Bone marrow (tissue), 2 donors: ENCODE results near the gene ECE2.
A peak's percentile ranks its signal among the peaks of the same experiment; 100 is the strongest.

Experiments
- DNase-seq, 2 donors: peaks; one replicate each; lab custom pipeline; 2025; lab: John Stamatoyannopoulos, UW

The ECE2 gene

GRCh38 chr3:184314363-184314699 is 38.5 kb downstream of the ECE2 start, which contains the start of gene EIF4G1:
EIF4G1 (plus strand) TSS chr3:184314606; CDS start chr3:184315797, 1,191 bp downstream.
- DNase-seq = peak; percentile 68 to 86

GRCh38 chr3:184314700-184315542 is 39.1 kb downstream of the ECE2 start:
- DNase-seq = peak; percentile 13 to 47

GRCh38 chr3:184315543-184315867 is 39.7 kb downstream of the ECE2 start:
- DNase-seq = no peak

GRCh38 chr3:184315871-184316661 is 40.2 kb downstream of the ECE2 start:
- DNase-seq = no peak

- no peak for DNase-seq
Measured at GRCh38 chr3:184316792-184317191, 41.0 kb downstream of the ECE2 start.

GRCh38 chr3:184317201-184317600 is 41.4 kb downstream of the ECE2 start:
- DNase-seq = no peak

GRCh38 chr3:184320104-184320445 is 44.3 kb downstream of the ECE2 start:
- peak; percentile 44 to 50 for DNase-seq

- DNase-seq = no peak
Measured at GRCh38 chr3:184321666-184322065, 45.8 kb downstream of the ECE2 start.

- peak in 1 of 2 donors; percentile 25 for DNase-seq
Measured at GRCh38 chr3:184322731-184323487, 47.1 kb downstream of the ECE2 start.

GRCh38 chr3:184323696-184324095 is 47.9 kb downstream of the ECE2 start:
- DNase-seq = no peak

GRCh38 chr3:184325269-184325668 is 49.4 kb downstream of the ECE2 start:
- DNase-seq = no peak

- no peak for DNase-seq
Measured at GRCh38 chr3:184325715-184326369, 50.0 kb downstream of the ECE2 start.

GRCh38 chr3:184327171-184327570 is 51.3 kb downstream of the ECE2 start:
- no peak for DNase-seq

GRCh38 chr3:184328516-184328915 is 52.7 kb downstream of the ECE2 start:
- no peak for DNase-seq

- DNase-seq = no peak
Measured at GRCh38 chr3:184332370-184333090, 56.7 kb downstream of the ECE2 start.

GRCh38 chr3:184333190-184333589 is 57.4 kb downstream of the ECE2 start:
- no peak for DNase-seq

- DNase-seq = no peak
Measured at GRCh38 chr3:184333700-184334099, 57.9 kb downstream of the ECE2 start.

- peak; percentile 10 to 11 for DNase-seq
Measured at GRCh38 chr3:184334470-184335158, 58.8 kb downstream of the ECE2 start.

- no peak for DNase-seq
Measured at GRCh38 chr3:184335291-184335660, 59.5 kb downstream of the ECE2 start.

GRCh38 chr3:184335661-184336546 is 60.1 kb downstream of the ECE2 start:
- peak; percentile 45 to 82 for DNase-seq
